Activated naive CD4-positive, alpha-beta T cell treated with anti-CD3 and anti-CD28 coated beads for 36 hours (primary cell): ENCODE data around the gene ATP1B4. TPM values are rescaled to one million over a fixed set of nuclear protein-coding genes. Genes with fewer than 3 reads are reported as not detected.

ENCODE experiments used
- CTCF ChIA-PET: fragments of 350-600 bp; sonication (Branson Sonifier 250); formaldehyde crosslinking; loops from one replicate; lab custom pipeline; 2021; ENCODE audit warnings: antibody characterized with exemption; lab: Charles Lee
- DNase-seq: peaks from one replicate; pipeline ENCODE4 v3.0.0-alpha.2; 2020
- H3K27ac Mint-ChIP-seq: one replicate; pipeline ENCODE4 v1.8.0; 2021; ENCODE audit warnings: mild to moderate bottlenecking, mixed read lengths
- H3K27me3 Mint-ChIP-seq: one replicate; pipeline ENCODE4 v1.8.0; 2021; ENCODE audit warnings: low read depth, mixed read lengths
- H3K36me3 Mint-ChIP-seq: one replicate; pipeline ENCODE4 v1.8.0; 2021; ENCODE audit warnings: low read depth, mixed read lengths
- H3K4me1 Mint-ChIP-seq: one replicate; pipeline ENCODE4 v1.8.0; 2021; ENCODE audit warnings: low read depth, mixed read lengths
- H3K4me3 Mint-ChIP-seq: one replicate; pipeline ENCODE4 v1.8.0; 2021; ENCODE audit warnings: mild to moderate bottlenecking, moderate library complexity, mixed read lengths
- H3K9me3 Mint-ChIP-seq: one replicate; pipeline ENCODE4 v1.8.0; 2021; ENCODE audit warnings: mixed read lengths
- intact Hi-C: fragments of 100-400 bp; cut with micrococcal nuclease; formaldehyde crosslinking; loops from one replicate; pipeline ENCODE4 v1.15.1; 2023
- total RNA-seq, 2 experiments: library from RNA; stranded (reverse); gene quantifications; one replicate each; pipeline ENCODE4 v1.2.3, GENCODE V29; 2021

Gene ATP1B4
- total RNA-seq, 2 experiments from 2014 or later, result not detected

DNA sequence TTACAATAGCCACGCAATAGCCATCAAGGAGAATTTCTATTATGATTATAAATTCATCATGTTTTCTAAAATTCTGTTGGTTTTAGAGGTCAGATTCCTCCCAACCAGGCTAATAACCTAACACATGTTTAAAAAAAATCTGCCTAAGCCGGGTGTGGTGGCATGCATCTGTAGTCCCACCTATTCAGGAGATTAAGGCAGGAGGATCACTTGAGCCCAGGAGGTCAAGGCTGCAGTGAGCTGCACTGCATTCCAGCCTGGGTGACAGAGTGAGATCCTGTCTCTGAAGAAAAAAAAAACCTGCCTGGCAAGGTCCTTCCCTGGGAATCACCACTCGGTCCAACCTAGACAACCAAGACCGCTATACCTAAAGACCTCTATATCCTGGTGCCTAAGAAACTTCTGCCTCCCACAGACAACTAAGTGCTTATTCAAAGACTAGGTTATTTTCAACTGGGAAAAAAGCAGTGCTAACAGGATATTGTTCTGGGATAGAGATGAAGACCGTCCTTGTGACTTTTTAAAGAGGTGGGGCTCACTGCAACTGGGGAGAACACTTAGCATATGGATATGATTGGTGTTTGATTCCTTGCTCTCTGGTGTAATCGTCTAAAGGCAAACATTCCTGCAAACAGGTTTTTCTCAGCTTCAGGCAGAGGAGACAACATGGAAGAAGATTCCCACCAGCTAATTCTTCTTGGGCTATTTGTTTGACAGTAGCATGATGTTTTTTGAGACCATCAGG lies 18.2 kb downstream of the ATP1B4 start:
- H3K9me3 Mint-ChIP-seq, result no peaks in the 10 kb centered on the region
- no peak overlapping the region for H3K27ac Mint-ChIP-seq
- no peak overlapping the region for H3K4me3 Mint-ChIP-seq
- DNase-seq, result no peak
- H3K4me1 Mint-ChIP-seq, result peaks cover 9% of the 10 kb centered on the region
- intact Hi-C loops, result loop anchor here (1.0 to 10.0 kb wide), 3 partner anchors 70 to 285 kb away; no protein-coding TSS in a partner anchor
- H3K36me3 Mint-ChIP-seq, result no peaks in the 10 kb centered on the region
- no peaks in the 10 kb centered on the region for H3K27me3 Mint-ChIP-seq
- CTCF ChIA-PET, result interaction anchor here (1.3 to 2.1 kb wide), 2 partner anchors 9 to 72 kb away, joined by 4 to 13 read pairs; no protein-coding TSS in a partner anchor

DNA sequence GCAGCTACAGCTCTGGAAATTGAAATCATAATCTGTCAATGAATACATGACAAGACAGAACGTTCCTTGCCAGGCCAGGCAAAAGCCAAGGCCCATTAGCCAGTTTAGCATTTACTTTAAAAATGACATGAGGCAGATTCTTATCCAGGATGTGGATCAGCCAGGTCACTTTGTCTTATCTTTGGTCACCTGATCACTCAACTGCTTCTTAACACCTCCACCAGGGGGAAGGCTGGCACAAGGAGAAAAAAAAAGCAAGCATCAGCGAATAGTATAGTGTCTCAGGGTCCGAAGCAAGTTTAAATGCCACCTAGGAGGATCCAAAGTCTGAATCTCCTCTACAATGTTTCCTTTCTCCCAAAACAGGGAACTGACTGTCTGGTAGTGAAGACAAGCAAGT lies 18.8 kb downstream of the ATP1B4 start:
- H3K27me3 Mint-ChIP-seq, result no peaks in the 10 kb centered on the region
- no peak overlapping the region for H3K4me3 Mint-ChIP-seq
- H3K9me3 Mint-ChIP-seq, result no peaks in the 10 kb centered on the region
- peak; percentile 44 for DNase-seq
- H3K27ac Mint-ChIP-seq, result no peak overlapping the region
- intact Hi-C loops, result loop anchor here (1.0 to 10.0 kb wide), 3 partner anchors 70 to 284 kb away; no protein-coding TSS in a partner anchor
- CTCF ChIA-PET, result interaction anchor here (0.7 to 2.1 kb wide), 6 partner anchors 71 to 167 kb away, joined by 3 to 13 read pairs (median 4); no protein-coding TSS in a partner anchor
- H3K36me3 Mint-ChIP-seq, result no peaks in the 10 kb centered on the region
- peaks cover 9% of the 10 kb centered on the region for H3K4me1 Mint-ChIP-seq

- Mint-ChIP-seq H3K27ac (no peak overlapping the region), H3K4me3 (no peak overlapping the region), H3K36me3 (no peaks in the 10 kb centered on the region), H3K4me1 (no peaks in the 10 kb centered on the region), H3K27me3 (no peaks in the 10 kb centered on the region), H3K9me3 (peaks cover 2% of the 10 kb centered on the region)
- intact Hi-C loops, result no loop called here
- DNase-seq, result no peak
- CTCF ChIA-PET, result interaction anchor here (0.6 kb wide), 1 partner anchor 9 kb away, joined by 3 read pairs; no protein-coding TSS in a partner anchor
These were observed 39.4 kb downstream of the ATP1B4 start for GRCh38 chrX:120401301-120401700.

DNA sequence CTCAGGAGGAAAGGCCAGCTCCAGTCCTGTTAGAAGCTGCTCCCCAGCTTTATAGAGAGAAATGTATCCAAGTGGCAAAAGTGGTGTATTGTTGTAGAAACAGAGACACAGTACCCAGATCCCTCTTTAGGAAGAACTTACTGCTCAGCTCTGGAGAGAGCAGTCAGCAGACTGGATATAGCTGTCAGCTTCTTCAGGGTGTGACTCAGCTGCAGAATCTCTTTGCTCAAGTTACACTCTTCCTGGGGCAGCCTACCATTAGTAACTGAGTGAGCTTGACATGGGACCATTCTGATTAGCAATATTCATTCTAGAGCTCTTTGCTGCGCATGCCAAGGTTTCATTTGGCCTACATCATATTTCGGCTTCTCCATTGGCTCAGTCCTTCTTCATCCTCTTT lies 40.5 kb downstream of the ATP1B4 start:
- Mint-ChIP-seq H3K4me1 (no peaks in the 10 kb centered on the region), H3K27ac (no peak overlapping the region), H3K4me3 (no peak overlapping the region), H3K9me3 (peaks cover 2% of the 10 kb centered on the region), H3K36me3 (no peaks in the 10 kb centered on the region), H3K27me3 (no peaks in the 10 kb centered on the region)
- no peak for DNase-seq
- intact Hi-C loops, result no loop called here
- CTCF ChIA-PET, result no interaction called here

DNA sequence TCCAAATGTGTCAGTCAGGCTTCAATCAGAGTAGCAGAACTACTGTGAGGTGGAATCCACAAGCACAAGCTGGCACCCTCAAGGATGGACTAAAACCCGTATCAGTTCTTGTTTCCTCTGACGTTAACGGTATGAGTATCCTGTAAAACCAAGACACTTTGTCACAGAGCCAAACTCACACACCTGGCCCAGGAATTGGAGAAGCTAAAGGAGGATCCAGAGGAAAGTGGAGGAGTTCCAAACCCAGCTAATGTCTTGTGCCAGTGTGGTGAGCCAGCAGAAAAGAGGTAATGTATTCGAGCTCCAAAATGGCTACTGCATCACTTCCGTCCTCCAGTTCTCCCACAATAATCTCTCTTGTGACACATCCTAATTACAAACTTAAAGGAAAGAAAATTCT lies 44.7 kb downstream of the ATP1B4 start:
- DNase-seq, result no peak
- CTCF ChIA-PET, result no interaction called here
- peaks cover 2% of the 10 kb centered on the region for H3K36me3 Mint-ChIP-seq
- no peaks in the 10 kb centered on the region for H3K27me3 Mint-ChIP-seq
- intact Hi-C loops, result no loop called here
- no peak overlapping the region for H3K27ac Mint-ChIP-seq
- H3K4me3 Mint-ChIP-seq, result no peak overlapping the region
- peaks cover 3% of the 10 kb centered on the region for H3K9me3 Mint-ChIP-seq
- H3K4me1 Mint-ChIP-seq, result no peaks in the 10 kb centered on the region

- CTCF ChIA-PET, result no interaction called here
- Mint-ChIP-seq H3K36me3 (peaks cover 2% of the 10 kb centered on the region), H3K27me3 (no peaks in the 10 kb centered on the region), H3K27ac (no peak overlapping the region), H3K9me3 (peaks cover 3% of the 10 kb centered on the region), H3K4me3 (no peak overlapping the region), H3K4me1 (no peaks in the 10 kb centered on the region)
- no peak for DNase-seq
- intact Hi-C loops, result no loop called here
These were observed 46.3 kb downstream of the ATP1B4 start for GRCh38 chrX:120408168-120408567.

DNA sequence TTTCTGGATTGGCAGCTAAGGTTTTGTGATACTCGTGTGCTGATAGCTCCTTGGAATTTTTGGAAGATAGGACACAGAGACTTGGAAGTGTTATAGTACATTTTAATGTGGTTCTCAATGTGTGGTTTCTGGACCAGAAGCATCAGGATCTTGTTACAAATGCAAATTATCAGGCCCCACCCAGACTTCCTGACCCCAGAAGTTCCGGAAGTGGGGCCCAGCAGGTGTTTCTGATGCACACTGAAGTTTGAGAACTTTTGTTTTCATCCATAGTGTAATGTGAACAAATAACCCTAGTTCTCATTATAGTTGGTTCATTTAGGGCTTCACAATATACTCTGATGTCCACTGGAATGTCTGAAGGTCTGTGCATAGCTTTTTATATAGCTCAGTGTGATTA lies 57.6 kb downstream of the ATP1B4 start:
- Mint-ChIP-seq H3K4me3 (no peak overlapping the region), H3K36me3 (no peaks in the 10 kb centered on the region), H3K4me1 (peaks cover 13% of the 10 kb centered on the region), H3K27me3 (no peaks in the 10 kb centered on the region), H3K9me3 (no peaks in the 10 kb centered on the region), H3K27ac (peak overlapping the region; percentile 61)
- intact Hi-C loops, result no loop called here
- CTCF ChIA-PET, result interaction anchor here (1.0 to 1.3 kb wide), 2 partner anchors 56 to 67 kb away, joined by 3 to 5 read pairs; no protein-coding TSS in a partner anchor
- peak; percentile 34 for DNase-seq

GRCh38 chrX:120426599-120426998 lies 64.7 kb downstream of the ATP1B4 start:
- Mint-ChIP-seq H3K27ac (no peak overlapping the region), H3K36me3 (no peaks in the 10 kb centered on the region), H3K27me3 (no peaks in the 10 kb centered on the region), H3K4me1 (peaks cover 12% of the 10 kb centered on the region), H3K4me3 (no peak overlapping the region), H3K9me3 (no peaks in the 10 kb centered on the region)
- CTCF ChIA-PET, result interaction anchor here (1.5 kb wide), 1 partner anchor 24 kb away, joined by 4 read pairs; no protein-coding TSS in a partner anchor
- DNase-seq, result no peak
- intact Hi-C loops, result no loop called here

DNA sequence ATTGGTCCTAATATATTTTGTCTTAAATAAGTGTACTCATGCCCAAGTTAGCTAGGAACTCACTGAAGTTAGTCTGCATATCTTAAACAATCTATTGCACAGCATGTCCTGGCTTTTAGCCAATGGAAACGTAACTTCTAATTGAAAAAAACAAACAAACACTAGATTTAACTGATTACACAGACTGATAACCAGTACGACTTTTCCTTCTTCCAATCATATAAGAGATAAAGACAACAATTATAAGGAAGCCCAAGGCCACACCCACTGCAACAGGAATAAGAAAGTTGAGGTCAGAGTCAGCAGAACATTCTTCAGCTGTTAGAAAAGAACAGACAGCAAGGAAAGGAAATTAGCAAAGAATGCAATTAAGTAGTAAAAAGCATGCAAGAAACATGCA lies 66.4 kb downstream of the ATP1B4 start:
- DNase-seq, result no peak
- no peaks in the 10 kb centered on the region for H3K27me3 Mint-ChIP-seq
- no peak overlapping the region for H3K4me3 Mint-ChIP-seq
- H3K9me3 Mint-ChIP-seq, result no peaks in the 10 kb centered on the region
- H3K4me1 Mint-ChIP-seq, result peaks cover 12% of the 10 kb centered on the region
- H3K36me3 Mint-ChIP-seq, result peaks cover 7% of the 10 kb centered on the region
- intact Hi-C loops, result no loop called here
- H3K27ac Mint-ChIP-seq, result no peak overlapping the region
- CTCF ChIA-PET, result no interaction called here

DNA sequence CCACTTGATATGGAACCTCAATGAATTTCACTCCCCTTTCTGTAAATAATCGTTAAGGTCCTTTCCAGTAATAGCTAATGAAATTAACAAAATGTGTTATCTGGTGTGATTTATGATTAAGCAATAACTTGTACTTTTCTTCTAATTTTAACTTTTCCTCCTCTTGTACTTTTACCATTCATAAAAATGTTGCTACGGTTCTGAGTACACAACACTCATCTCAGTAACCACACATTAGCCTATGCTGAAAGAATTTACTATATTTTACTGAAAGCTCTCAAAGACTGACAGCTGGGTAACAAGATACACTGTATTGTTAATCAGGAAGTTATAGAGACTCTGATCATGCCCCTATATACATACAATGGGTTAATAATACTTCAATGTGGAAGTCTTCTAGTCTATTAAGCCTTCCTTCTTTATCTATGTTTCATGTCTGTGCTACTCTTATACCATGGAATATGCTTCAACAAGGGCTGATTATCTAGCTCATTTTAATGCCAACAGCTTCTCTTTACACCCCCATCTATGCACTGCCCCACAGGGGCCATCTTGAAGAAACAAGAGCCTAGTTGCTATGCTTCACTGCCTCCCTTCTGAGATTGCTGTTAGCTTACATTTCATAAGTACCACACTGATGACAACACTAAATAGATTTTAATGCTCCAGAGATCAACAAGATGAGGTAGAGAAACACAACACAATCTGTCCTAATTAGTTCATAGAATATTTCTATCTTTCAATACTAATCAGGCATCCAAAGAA lies 68.1 kb downstream of the ATP1B4 start:
- no peak for DNase-seq
- Mint-ChIP-seq H3K27me3 (no peaks in the 10 kb centered on the region), H3K36me3 (peaks cover 7% of the 10 kb centered on the region), H3K4me3 (no peak overlapping the region), H3K4me1 (peaks cover 12% of the 10 kb centered on the region), H3K9me3 (no peaks in the 10 kb centered on the region), H3K27ac (no peak overlapping the region)
- intact Hi-C loops, result no loop called here
- CTCF ChIA-PET, result interaction anchor here (0.7 kb wide), 1 partner anchor 20 kb away, joined by 3 read pairs; no protein-coding TSS in a partner anchor
